ENCODE measurements around the gene GBA3. TPM values are rescaled to one million over a fixed set of nuclear protein-coding genes. Genes with fewer than 3 reads are reported as not detected.
A peak's percentile ranks its signal among the peaks of the same experiment; 100 is the strongest.

The GBA3 gene
- total RNA-seq: 0.09 TPM in 1 of 2 replicates, not detected in the other

DNA sequence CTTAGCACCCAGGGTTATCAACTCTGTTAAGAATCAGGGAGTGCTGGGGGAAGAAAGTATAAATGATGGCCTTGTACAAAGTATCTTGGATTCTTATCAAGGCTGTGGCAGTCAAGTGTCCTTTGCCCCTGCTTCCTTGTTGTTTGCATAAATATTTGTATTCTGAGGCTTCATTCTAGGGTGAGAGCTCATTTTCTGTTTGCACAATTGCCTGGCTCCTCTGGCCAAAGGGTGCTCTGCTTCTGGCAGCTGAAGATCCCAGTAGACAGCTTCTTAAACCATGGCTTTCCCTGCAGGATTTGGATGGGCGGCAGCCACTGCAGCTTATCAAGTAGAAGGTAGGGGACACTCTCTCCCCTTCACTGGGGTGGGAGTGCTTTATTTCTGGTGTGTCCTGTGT, at the start of gene GBA3:
GBA3 (plus strand) TSS at position 202 of the 400 bp plus-strand sequence.
- Mint-ChIP-seq H3K9me3 (no peaks in the 10 kb centered on the region), H3K36me3 (ENCODE audit: low read depth) (no peaks in the 10 kb centered on the region), H3K27ac (no peak within 1 kb of the TSS), H3K4me1 (ENCODE audit: low read depth) (peaks cover 9% of the 10 kb centered on the region), H3K27me3 (ENCODE audit: low read depth) (peaks cover 7% of the 10 kb centered on the region), H3K4me3 (ENCODE audit: low read depth) (no peak within 1 kb of the TSS)
- no peak for DNase-seq (ENCODE audit: low spot score)
- intact Hi-C loops (cut with micrococcal nuclease): loop anchor here (5.0 kb wide), 3 partner anchors 85 to 900 kb away; no protein-coding TSS in a partner anchor

DNA sequence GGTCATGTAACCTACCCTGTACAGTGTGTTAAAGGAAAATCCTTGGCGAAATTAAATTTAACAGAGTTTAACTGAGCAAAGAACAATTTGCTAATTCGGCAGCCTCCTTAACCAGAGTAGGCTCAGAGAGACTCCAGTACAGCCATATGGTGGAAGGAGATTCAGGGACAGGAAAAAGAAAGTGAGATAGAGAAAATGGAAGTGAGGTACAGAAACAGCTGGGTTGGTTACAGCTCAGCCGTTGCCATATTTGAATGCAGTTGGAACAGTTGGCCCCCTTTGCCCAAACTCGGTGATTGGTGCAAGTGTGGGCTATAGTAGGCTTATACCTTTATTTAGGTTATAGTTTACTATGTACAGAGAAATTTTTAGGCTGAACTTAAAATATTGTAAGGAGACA, 48.8 kb upstream of the GBA3 start:
- Mint-ChIP-seq H3K9me3 (peaks cover 16% of the 10 kb centered on the region), H3K4me3 (ENCODE audit: low read depth) (no peak overlapping the region), H3K27me3 (ENCODE audit: low read depth) (peaks cover 8% of the 10 kb centered on the region), H3K36me3 (ENCODE audit: low read depth) (peaks cover 3% of the 10 kb centered on the region), H3K27ac (no peak overlapping the region), H3K4me1 (ENCODE audit: low read depth) (peaks cover 3% of the 10 kb centered on the region)
- intact Hi-C loops (cut with micrococcal nuclease): no loop called here
- no peak for DNase-seq (ENCODE audit: low spot score)

DNA sequence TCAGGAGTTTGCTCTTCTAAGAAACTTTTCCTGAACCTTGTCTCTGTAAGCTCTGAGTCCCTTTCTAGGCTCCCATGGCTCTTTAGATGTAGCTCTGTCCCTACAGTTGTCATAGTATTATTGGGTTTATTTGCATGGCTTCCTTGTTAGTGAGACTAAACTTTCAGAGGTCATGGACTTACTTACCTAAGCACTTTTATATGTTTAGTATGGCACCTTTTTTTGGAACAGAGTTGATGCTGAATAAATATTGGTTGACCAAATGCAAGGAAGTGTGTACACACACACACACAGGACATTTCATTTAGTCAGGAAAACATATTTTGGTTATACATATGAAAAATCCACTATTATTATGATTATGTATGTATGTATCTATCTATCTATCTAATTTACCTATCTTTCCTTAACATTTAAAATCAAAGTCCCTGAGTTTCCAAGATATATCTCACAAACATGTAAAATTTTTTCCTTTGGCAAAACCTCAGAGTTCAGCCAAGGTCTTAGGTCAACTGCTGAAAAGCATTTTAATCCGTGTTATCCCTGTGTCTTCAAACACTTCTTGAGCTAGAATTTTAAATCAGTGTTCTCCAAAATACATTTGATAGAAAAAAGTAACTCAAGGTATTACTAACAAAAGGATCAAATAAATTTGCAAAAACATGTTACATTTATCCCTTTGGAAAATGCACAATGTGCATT, 47.1 kb upstream of the GBA3 start:
- Mint-ChIP-seq H3K4me1 (ENCODE audit: low read depth) (peaks cover 3% of the 10 kb centered on the region), H3K27me3 (ENCODE audit: low read depth) (peaks cover 11% of the 10 kb centered on the region), H3K9me3 (peaks cover 2% of the 10 kb centered on the region), H3K4me3 (ENCODE audit: low read depth) (no peak overlapping the region), H3K36me3 (ENCODE audit: low read depth) (peaks cover 1% of the 10 kb centered on the region), H3K27ac (no peak overlapping the region)
- no peak for DNase-seq (ENCODE audit: low spot score)
- intact Hi-C loops (cut with micrococcal nuclease): no loop called here

DNA sequence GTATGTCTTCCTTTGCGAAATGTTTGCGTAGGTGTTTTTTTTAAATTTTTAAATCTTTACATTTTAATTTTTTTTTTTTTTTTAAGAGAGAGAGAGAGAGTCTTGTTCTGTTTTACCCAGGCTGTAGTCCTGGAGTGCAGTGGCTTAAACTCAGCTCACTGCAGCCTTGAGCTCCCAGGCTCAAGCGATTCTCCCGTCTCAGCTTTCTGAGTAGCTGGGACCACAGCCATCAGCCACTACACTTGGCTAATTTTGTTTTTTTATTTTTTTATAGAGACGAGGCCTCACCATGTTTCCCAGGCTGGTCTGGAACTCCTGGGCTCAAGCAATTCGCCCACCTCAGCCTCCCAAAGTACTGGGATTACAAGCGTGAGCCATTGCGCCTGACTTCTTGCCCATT, 43.7 kb upstream of the GBA3 start:
- no peak for DNase-seq (ENCODE audit: low spot score)
- Mint-ChIP-seq H3K27me3 (ENCODE audit: low read depth) (peaks cover 11% of the 10 kb centered on the region), H3K9me3 (no peaks in the 10 kb centered on the region), H3K4me1 (ENCODE audit: low read depth) (no peaks in the 10 kb centered on the region), H3K4me3 (ENCODE audit: low read depth) (no peak overlapping the region), H3K36me3 (ENCODE audit: low read depth) (no peaks in the 10 kb centered on the region), H3K27ac (no peak overlapping the region)
- intact Hi-C loops (cut with micrococcal nuclease): no loop called here

DNA sequence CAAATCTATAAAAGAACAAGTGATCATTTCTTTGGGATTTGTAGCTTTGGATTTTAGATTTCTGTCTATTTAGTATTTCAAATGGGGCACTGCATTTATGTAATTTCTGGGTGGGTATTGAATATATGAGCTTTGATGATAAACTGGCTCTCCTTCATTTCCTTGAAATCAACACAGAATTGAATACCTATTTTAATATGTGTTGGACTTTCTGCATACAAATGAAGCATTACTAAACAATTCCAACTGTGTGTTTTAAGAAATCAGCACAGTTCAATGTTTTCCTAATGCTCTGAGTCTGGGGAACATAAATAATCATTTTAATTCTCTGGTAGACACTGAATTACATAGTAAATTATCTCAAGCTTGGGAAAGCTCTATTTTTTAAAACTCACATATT, 42.0 kb upstream of the GBA3 start:
- Mint-ChIP-seq H3K36me3 (ENCODE audit: low read depth) (no peaks in the 10 kb centered on the region), H3K27ac (no peak overlapping the region), H3K4me3 (ENCODE audit: low read depth) (no peak overlapping the region), H3K9me3 (no peaks in the 10 kb centered on the region), H3K4me1 (ENCODE audit: low read depth) (no peaks in the 10 kb centered on the region), H3K27me3 (ENCODE audit: low read depth) (peaks cover 11% of the 10 kb centered on the region)
- no peak for DNase-seq (ENCODE audit: low spot score)
- intact Hi-C loops (cut with micrococcal nuclease): no loop called here

DNA sequence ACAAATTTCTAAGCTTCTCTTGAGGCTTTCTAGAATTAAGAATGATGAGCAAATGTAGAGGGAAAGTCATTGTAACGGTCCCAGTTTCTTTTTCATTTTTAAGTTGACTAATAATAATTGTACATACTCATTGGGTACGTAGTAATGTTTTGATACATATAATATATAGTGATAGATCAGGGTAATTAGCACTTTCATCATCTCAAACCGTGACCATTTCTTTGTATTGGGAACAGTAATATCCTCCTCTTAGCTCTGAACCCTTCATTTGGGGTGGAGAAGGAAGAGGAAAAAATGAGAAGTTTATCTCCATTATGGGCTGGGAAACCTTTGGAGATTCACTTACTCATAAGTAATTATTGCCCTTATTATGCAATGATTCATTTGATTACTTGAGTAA, 39.0 kb upstream of the GBA3 start:
- no peak overlapping the region for H3K4me3 Mint-ChIP-seq (ENCODE audit: low read depth)
- DNase-seq (ENCODE audit: low spot score): no peak
- H3K9me3 Mint-ChIP-seq: no peaks in the 10 kb centered on the region
- no peaks in the 10 kb centered on the region for H3K36me3 Mint-ChIP-seq (ENCODE audit: low read depth)
- intact Hi-C loops (cut with micrococcal nuclease): no loop called here
- no peaks in the 10 kb centered on the region for H3K4me1 Mint-ChIP-seq (ENCODE audit: low read depth)
- peaks cover 3% of the 10 kb centered on the region for H3K27me3 Mint-ChIP-seq (ENCODE audit: low read depth)
- H3K27ac Mint-ChIP-seq: no peak overlapping the region

DNA sequence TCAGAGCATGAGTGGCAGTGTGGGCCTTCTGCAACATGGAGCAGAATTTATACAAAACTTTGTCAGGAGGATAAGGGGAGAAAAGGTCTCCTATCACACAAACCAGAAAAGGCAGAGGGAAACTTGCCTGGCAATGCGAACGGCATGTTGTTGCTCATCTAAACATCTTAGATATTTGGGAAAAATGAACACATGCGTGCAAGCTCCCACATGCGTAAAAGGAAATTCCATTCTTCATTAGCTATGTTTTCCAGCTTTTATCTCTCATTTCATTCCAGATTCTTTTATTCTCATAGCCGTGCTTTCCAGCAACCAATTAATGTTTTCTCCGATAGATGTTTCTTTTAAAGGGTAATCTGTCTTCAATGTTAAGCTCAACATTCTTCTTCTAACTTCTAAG, 31.3 kb upstream of the GBA3 start:
- Mint-ChIP-seq H3K27ac (no peak overlapping the region), H3K36me3 (ENCODE audit: low read depth) (no peaks in the 10 kb centered on the region), H3K9me3 (no peaks in the 10 kb centered on the region), H3K4me3 (ENCODE audit: low read depth) (no peak overlapping the region), H3K27me3 (ENCODE audit: low read depth) (no peaks in the 10 kb centered on the region), H3K4me1 (ENCODE audit: low read depth) (no peaks in the 10 kb centered on the region)
- intact Hi-C loops (cut with micrococcal nuclease): no loop called here
- no peak for DNase-seq (ENCODE audit: low spot score)

DNA sequence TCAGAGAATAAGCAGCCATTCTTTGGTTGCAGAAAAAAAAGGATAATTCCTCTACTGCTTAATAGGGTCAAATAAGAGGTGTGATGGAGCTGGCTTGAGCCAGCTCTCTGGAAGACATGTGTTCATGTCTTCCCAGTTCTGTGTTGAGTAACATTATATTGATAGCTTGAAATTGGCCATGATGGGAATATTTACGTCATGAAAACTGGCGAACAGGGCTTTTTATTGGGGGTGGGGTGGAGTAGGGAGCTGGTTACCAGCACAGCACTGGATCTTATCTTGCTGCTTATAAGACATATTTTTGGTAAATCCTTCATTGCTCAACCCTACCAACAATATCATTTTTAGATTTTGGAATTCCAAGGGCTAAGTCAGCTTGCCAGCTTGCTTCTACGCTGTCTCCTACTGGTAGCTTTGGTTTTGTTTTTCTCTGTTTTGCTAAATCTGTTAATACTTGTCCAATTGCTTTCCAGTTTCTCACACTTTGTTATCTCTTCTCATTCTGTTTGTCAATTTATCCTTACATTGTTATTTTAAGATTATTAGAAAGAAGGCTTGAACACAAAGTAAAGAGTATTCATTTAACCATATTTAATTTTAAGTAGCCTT, 25.3 kb upstream of the GBA3 start:
- H3K4me1 Mint-ChIP-seq (ENCODE audit: low read depth): peaks cover 31% of the 10 kb centered on the region
- H3K9me3 Mint-ChIP-seq: no peaks in the 10 kb centered on the region
- no peak overlapping the region for H3K27ac Mint-ChIP-seq
- H3K27me3 Mint-ChIP-seq (ENCODE audit: low read depth): no peaks in the 10 kb centered on the region
- no peak overlapping the region for H3K4me3 Mint-ChIP-seq (ENCODE audit: low read depth)
- intact Hi-C loops (cut with micrococcal nuclease): no loop called here
- no peak for DNase-seq (ENCODE audit: low spot score)
- no peaks in the 10 kb centered on the region for H3K36me3 Mint-ChIP-seq (ENCODE audit: low read depth)

DNA sequence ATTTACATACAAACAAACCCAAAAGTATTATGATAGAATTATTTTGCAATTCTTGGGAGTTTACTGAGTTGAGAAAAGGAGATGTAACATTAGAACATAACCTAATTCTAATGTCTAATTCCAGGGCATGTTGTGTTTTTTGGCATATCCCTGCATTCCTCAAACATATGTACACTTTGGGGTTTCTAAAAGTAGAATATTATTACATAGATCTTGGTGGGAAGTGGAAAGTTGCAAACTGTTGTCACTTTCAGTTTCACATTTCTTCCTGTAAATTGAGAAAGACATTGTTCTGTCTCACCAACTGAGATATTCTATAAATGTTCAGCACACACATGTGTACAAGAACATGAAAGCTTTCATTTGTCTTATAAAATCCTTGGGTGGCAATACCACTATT, 24.4 kb upstream of the GBA3 start:
- no peak for DNase-seq (ENCODE audit: low spot score)
- Mint-ChIP-seq H3K4me1 (ENCODE audit: low read depth) (peaks cover 40% of the 10 kb centered on the region), H3K9me3 (no peaks in the 10 kb centered on the region), H3K4me3 (ENCODE audit: low read depth) (no peak overlapping the region), H3K27ac (no peak overlapping the region), H3K27me3 (ENCODE audit: low read depth) (no peaks in the 10 kb centered on the region), H3K36me3 (ENCODE audit: low read depth) (no peaks in the 10 kb centered on the region)
- intact Hi-C loops (cut with micrococcal nuclease): no loop called here

DNA sequence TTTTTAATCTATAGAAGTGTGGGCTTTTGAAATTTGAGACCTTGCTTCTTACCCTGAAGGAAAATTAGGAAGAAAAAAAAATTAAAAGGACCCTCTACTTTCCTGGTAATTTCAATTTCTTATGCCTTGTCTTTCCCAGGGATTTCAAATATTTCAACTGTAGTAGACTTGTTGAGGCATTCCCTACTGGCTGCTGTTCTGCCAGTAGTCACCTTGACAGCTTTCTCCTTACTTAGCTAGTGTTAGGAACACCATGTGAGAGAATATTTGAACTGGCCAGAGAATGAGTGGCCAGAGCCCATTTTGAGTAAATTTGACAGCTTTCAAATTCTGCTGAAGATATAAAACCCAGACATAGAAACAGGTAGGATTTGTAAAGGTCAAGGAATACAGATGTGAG, 24.0 kb upstream of the GBA3 start:
- peaks cover 42% of the 10 kb centered on the region for H3K4me1 Mint-ChIP-seq (ENCODE audit: low read depth)
- H3K4me3 Mint-ChIP-seq (ENCODE audit: low read depth): no peak overlapping the region
- no peak for DNase-seq (ENCODE audit: low spot score)
- H3K9me3 Mint-ChIP-seq: no peaks in the 10 kb centered on the region
- no peaks in the 10 kb centered on the region for H3K36me3 Mint-ChIP-seq (ENCODE audit: low read depth)
- H3K27me3 Mint-ChIP-seq (ENCODE audit: low read depth): no peaks in the 10 kb centered on the region
- intact Hi-C loops (cut with micrococcal nuclease): no loop called here
- peak overlapping the region; percentile 8 for H3K27ac Mint-ChIP-seq

DNA sequence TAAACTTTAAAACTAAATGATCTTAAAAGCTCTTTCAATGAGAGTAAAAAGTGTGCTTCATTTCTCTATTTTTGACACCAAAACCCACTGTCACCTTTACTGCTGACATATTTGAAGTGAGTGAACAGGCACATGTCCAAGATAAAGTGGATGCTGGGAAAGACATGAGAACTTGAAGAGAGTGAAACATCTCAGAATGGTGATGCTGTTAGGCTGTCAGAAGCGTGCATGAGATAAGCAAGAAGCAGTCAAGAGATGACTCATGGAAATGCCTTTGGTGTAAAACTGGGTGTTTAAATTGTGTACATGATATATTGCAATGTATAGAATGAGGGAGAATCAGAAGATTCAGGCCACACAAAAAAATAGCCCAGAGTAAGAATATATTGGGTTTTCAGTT, 21.8 kb upstream of the GBA3 start:
- peaks cover 53% of the 10 kb centered on the region for H3K4me1 Mint-ChIP-seq (ENCODE audit: low read depth)
- peak overlapping the region; percentile 9 for H3K27ac Mint-ChIP-seq
- intact Hi-C loops (cut with micrococcal nuclease): loop anchor here (1.0 to 5.0 kb wide), 5 partner anchors 20 to 254 kb away; partner anchors contain the start of gene ADGRA3
- H3K9me3 Mint-ChIP-seq: no peaks in the 10 kb centered on the region
- H3K36me3 Mint-ChIP-seq (ENCODE audit: low read depth): no peaks in the 10 kb centered on the region
- H3K27me3 Mint-ChIP-seq (ENCODE audit: low read depth): no peaks in the 10 kb centered on the region
- DNase-seq (ENCODE audit: low spot score): no peak
- H3K4me3 Mint-ChIP-seq (ENCODE audit: low read depth): no peak overlapping the region

DNA sequence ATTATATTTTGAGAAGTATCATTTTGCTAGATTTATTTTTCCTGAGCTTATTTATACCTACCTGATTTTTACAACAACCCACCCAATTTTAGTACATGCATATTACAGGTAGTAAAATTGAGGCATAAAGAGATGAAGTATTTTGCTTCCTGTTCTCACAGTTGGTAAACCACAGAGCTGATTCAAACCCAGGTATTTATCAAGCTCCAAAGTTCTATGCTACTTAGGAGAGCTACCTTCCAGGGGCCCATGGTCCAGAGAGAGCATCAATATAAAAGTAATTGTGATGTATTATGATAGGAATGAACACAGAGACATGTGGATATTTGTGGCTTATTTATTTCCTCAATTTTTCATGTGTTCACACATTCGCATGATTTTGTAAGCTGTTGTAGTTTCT, 20.2 kb upstream of the GBA3 start:
- no peak for DNase-seq (ENCODE audit: low spot score)
- intact Hi-C loops (cut with micrococcal nuclease): loop anchor here (2.0 to 5.0 kb wide), 4 partner anchors 62 to 255 kb away; partner anchors contain the start of gene ADGRA3
- H3K36me3 Mint-ChIP-seq (ENCODE audit: low read depth): no peaks in the 10 kb centered on the region
- H3K4me3 Mint-ChIP-seq (ENCODE audit: low read depth): no peak overlapping the region
- H3K9me3 Mint-ChIP-seq: no peaks in the 10 kb centered on the region
- no peaks in the 10 kb centered on the region for H3K27me3 Mint-ChIP-seq (ENCODE audit: low read depth)
- H3K4me1 Mint-ChIP-seq (ENCODE audit: low read depth): peaks cover 62% of the 10 kb centered on the region
- H3K27ac Mint-ChIP-seq: no peak overlapping the region

DNA sequence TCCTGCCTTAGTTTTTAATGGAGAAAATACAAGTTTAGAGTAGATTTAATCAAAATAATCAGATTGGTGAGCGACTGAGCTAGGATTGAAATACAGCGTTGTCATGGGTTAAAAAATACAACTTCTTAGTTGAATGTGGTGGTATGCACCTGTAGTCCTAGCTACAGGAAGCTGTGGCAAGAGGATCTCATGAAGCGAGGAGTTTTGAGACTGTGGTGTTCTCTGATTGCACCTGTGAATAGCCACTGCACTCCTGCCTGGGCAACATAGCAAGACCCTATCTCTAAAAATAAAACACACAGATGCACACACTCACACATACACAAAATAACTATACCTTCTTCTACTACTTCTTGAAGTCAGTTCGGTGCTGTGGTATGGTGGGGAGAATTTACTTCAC, 19.8 kb upstream of the GBA3 start:
- H3K27ac Mint-ChIP-seq: no peak overlapping the region
- H3K27me3 Mint-ChIP-seq (ENCODE audit: low read depth): no peaks in the 10 kb centered on the region
- H3K36me3 Mint-ChIP-seq (ENCODE audit: low read depth): no peaks in the 10 kb centered on the region
- no peak for DNase-seq (ENCODE audit: low spot score)
- no peaks in the 10 kb centered on the region for H3K9me3 Mint-ChIP-seq
- H3K4me3 Mint-ChIP-seq (ENCODE audit: low read depth): no peak overlapping the region
- intact Hi-C loops (cut with micrococcal nuclease): loop anchor here (2.0 to 5.0 kb wide), 4 partner anchors 62 to 256 kb away; partner anchors contain the start of gene ADGRA3
- H3K4me1 Mint-ChIP-seq (ENCODE audit: low read depth): peaks cover 61% of the 10 kb centered on the region

Measured in activated T-helper 2 cell treated with anti-CD3 and anti-CD28 coated beads, Interferon-gamma antibody, Interleukin-2, Interleukin-4, amounts not matched to agents 10 μg/mL and 5 μg/mL and 100 μg/mL, durations not matched to agents 14 hours and 24 hours and 36 hours (primary cell).